GM19043 (cell line): Measurements from ENCODE around the gene ACD.
"Not testable (repeated sequence)": the region's sequence is repeated elsewhere in the genome, so short reads cannot be mapped to it uniquely, and the experiment has no call there.

Source experiments
- ATAC-seq: cut with Tn5 transposase; IDR thresholded peaks from one replicate; pipeline ENCODE4 v1.9.1; 2021; ENCODE audit warnings: low read depth; ENCODE audit not compliant: unreplicated experiment

ACD gene

DNA sequence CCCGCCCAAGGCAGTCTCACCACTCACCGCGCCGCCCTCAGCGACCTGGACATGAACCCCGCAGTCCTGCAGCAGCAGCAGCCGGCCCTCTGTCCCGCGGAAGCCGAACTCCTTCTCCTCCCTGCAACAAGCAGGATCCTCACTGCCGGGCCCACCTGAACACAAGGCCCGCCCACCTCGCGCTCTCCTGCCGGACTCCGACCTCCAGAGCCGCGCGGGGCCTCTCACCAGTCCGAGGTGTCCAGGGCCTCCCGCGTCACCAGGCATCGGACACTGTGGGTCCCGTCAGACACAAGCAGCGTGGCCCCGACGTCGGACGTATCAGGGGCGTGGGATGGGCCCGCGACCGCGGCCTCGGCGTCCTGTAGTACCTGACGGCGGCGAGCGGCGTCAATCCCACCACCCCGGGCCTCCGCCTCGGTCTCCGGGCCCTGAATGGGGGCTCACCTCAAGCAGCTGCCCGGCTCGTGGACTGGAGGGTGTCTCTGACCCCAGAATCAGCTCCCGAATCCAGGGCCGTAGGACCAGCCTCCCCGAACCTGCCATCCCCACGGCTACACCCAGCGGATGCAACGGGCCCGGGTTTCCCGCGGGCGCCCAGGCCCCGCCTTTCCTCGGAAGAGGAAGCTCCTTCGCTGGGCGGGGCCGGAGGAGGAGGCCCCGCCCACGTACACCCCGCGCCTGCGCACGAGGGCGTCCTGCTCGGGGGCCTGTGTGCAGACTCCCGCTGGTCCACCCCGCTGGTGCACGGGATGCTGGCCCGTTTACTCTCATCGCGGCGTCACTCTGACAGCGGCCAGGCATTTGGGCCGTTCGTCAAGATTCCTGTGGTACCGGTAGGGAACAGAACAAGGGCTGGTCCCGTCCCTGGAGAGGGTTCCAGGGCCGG lies at the start of gene ACD:
Gene ACD, minus strand, starts transcription at position 586 of the 889 bp plus-strand sequence. Its CDS starts 40 bp downstream, at position 546.
- ATAC-seq = peak; percentile 30

DNA sequence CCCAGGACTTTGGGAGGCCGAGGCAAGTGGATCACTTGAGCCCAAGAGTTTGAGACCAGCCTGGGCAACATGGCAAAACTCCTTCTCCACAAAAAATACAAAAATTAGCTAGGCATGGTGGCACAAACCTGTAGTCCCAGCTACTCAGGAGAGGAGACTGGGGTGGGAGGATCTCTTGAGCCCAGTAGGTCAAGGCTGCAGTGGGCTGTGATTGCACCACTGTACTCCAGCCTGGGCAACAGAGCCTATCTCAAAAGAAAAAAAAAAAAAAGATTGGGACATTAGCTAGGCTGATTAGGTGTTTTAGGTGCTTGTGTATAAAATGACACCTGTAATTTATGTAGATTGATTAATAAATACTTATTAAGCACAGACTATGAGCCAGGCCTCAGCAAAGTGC lies 49.0 kb upstream of the ACD start:
- ATAC-seq = no peak

DNA sequence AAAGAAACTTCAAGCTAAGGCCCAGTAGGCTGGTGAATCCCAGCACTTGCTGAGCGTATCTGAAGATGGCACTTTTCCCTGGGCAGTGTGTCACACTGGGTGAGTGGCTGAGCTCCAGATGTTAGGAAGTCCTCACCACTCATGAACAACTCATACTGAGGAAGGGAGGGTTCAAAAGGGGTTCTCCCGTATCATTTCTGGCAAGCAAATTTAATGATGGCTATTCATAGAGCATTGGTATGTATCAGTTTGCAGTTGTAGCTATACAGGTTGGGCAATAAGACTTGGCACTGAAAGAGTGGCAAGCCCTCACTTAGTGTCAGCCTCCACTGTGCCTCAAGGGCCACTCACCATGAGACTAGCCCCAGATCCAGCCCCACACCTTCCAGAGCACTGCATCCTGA lies 48.3 kb upstream of the ACD start:
- no peak for ATAC-seq

DNA sequence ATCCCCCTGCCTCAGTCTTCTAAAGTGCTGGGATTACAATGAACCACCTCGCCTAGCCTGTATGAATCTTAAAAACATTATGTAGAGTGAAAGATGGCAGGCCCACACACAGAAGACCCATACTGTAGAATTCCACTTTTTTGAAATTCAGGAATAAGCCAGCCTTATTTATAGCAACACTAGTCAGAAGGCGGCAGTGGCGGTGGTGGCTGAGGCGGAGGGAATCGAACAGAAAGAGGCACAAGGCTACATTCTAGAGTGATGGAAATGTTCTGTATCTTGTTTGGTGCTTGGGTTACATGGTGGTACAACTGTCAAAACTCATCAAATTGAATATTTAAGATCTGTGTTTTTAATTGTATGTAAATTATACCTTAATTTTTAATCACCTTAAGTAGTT lies 47.7 kb upstream of the ACD start:
- ATAC-seq = no peak

DNA sequence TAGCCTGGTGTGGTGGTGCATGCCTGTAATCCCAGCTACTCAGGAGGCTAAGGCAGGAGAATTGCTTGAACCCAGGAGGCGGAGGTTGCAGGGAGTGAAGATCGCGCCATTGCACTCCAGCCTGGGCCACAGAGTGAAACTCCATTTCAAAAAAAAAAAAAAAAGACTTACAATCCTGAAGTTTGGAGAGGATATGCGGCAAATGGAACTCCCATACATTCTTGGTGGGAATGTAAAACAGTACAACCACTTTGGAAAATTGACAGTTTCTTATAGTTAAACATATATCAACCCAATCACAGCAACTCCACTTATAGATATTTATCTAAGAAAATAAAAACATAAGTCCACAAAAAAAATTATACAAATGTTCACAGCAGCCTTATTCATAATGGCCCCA lies 47.1 kb upstream of the ACD start:
- ATAC-seq = no peak

DNA sequence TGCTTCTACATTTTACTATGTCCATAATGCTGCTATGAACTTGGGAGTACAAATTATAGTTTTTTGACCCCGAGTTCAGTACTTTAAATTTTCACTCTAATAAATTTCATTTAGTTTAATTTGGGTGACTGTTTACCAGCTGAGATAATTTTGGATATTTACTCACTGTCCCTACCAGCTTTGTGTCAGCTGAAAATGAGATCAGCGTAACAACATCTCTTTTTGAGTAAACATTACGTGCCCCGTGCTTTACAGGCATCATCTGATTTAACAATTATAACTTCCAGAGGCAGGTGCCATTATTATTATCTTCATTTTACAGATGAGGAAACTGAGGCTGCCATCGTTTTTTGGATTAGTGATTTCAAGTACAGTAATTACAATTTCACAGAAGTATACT lies 44.0 kb upstream of the ACD start:
- ATAC-seq = no peak

DNA sequence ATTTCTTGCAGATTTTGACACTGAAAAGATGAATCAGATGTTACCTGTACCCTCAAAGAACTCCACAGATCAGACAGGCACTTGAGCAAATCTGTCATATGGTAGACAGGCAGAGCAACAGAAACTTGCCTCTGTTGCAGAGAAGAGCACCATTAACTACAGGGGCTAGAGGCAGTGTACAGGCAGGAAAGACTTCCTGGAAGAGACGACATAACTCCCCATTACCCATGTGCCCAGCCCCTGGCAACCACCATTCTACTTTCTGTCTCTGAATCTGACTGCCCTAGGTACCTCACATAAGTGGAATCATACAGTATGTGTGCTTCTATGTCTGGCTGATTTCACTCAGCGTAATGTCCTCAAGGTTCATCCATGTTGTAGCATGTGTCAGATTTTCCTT lies 43.6 kb upstream of the ACD start:
- ATAC-seq = no peak

DNA sequence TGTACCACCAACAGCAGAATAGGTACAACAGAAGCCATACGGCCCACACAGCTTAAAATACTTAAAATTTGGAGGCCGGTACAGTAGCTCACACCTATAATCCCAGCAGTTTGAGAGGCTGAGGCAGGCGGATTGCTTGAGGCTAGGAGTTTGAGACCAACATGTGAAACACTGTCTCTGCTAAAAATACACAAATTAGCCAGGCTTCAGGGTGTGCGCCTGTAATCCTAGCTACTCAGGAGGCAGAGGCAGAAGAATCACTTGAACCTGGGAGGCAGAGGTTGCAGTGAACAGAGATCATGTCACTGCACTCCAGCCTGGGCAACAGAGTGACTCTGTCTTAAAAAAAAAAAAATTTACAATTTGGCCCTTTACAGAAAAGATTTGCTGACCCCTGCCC lies 42.1 kb upstream of the ACD start:
- no peak for ATAC-seq

DNA sequence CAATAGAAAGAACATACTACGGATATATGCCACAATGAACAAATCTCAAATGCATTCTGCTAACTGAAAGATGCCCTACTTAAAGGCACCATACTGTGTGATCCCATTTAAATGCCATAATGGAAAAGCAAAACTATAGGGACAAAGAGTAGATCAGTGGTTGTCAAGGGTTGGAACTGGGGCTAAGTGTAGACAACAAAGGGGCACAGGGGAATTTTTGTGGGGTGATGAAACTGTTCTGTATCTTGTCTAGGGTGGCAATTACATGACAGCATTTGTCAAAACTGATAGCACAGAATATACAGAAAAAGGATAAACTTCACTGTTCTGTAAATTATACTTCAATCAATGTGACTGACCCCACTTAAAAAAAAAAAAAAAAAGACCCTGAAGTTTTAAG lies 41.4 kb upstream of the ACD start:
- no peak for ATAC-seq

DNA sequence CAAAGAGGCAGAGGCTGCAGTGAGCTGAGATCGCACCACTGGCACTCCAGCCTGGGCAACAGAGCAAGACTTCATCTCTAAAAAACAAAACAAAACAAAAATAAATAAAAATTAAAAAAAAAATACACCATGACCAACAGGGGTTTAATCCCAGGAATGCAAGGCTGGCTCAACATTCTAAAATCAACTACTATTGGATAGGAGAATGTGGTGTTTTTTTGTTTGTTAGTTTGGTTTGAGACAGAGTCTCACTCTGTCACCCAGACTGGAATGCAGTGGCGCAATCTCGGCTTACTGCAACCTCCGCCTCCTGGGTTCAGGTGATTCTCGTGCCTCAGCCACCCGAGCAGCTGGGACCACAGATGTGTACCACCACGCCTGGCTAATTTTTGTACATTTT lies 39.2 kb upstream of the ACD start:
- ATAC-seq = no peak

DNA sequence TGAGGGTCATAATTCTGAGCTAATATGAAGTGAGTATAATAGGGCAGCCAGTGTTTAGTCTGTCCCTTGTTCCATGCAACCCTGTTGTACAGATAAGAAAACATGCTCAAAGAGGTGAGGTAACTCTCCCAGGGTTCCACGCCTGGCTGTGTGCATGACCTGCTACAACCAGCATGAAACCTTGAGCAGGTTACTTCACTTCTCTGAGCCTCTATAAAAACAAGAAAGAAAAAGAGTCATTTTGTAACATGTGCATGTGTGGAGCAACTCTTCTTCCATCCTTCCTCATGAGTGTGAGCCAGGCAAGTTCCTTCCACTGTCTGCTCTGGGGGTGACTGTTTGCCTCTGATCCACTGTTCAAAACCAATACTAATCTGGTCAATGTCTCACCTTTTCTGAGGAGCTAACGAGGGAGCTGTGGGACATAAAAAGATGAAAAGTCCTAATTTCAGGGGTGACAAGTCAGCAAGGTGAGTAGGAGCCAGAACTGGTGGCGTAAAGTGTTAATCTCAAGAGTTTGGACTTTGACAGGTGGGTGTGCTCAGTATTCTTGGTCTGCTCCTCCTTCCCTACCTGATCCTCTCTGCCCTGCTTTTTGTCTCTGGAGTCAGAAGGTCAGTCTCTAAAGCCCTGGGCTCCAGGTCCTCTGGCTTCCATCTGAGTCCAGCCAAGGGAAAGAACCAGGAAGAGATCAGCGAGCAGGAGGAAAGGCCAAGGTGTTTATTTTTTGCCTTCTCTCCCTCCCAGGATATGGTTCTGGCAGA lies 37.5 kb upstream of the ACD start:
- ATAC-seq = no peak

DNA sequence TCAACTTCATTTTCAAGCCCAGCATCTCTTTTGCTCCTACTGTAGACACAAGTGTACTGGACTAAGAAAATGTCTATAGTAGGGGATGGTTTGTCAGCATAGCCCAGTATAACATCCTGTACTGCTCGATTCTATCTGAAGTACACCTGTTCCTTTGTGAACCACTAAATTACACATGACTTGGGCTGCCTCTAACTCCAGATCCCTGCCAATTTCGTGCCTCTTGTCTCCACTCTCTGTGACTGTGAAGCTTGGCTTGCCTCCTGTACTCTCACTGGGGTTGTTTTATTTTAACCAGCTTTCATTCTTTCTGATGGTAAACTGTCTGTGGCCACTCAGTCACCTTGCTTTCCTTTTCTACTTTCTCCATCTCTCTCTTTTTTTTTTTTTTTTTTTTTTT lies 34.6 kb upstream of the ACD start:
- ATAC-seq = no peak

DNA sequence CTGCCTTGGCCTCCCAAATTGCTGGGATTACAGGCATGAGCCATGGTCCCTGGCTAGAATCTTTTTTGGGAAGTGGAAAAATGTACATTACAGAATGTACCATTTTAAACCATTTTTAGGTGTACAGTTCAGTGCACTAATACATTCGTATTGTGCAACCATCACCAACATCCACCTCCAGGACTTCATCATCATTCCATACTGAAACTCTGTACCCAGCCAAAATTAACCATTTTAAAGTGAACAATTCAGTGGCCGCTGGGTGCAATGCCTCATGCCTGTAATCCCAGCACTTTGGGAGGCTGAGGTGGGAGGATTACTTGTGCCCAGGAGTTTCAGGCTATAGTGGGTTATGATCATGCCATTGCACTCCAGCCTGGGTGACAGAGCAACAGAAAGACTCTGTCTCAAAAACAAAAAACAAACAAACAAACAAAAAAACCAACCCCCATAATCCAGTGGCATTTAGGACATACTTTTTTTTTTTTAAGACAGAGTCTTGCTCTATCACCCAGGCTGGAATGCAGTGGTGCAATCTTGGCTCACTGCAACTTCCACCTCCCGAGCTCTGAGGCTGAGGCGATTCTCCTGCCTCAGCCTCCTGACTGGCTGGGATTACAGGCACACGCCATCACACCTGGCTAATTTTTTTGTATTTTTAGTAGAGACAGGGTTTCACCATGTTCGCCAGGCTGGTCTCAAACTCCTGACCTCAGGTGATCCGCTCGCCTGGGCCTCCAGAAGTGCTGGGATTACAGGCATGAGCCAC lies 33.6 kb upstream of the ACD start:
- ATAC-seq = not testable (repeated sequence)

DNA sequence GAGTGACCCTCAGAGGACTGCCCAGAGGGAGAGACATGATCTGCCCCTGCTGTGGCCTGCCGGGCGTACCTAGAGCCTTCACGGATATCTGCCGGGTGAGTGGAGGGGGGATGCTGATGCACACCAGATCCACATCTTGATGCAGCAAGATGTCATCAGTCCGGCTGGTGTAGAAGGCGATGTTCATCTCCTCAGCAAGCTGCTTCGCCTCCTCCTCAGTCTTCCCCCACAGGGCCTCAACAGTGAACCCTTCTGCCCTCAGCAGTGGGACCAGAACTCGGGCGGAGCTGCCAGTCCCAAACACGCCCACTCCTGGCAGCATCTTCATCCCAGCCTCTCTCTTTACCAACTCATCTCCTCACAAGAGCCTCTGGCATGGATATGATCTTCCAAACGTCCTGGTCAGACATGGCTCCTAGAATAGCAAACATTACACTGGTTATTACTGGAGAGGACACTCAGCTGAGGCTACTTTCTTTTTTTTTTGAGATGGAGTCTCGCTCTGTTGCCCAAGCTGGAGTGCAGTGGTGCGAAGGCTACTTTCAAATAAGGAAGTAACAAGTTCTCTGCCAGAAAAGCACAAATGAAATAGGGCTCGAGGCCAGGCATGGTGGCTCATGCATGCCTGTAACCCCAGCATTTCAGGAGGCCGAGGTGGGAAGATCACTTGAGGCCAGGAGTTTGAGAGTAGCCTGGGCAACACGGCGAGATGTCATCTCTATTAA lies 25.5 kb upstream of the ACD start:
- ATAC-seq = no peak

DNA sequence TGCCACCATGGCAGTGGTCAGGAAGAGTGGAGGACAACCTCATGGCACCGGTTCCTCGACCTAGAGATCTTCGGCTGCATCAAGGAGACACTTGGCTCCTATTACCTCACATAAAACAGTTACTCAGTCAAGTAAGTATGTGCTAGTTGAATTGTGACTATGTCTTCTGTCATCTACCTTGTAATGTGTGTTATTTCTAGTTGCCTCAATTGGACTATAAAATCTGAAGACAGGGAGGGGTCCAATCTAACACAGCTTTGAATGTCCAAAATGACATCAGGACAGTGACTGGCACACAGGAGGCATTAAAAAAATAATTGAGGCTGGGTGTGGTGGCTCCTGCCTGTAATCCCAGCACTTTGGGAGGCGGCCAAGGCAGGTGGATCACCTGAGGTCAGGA lies 23.7 kb upstream of the ACD start:
- no peak for ATAC-seq

DNA sequence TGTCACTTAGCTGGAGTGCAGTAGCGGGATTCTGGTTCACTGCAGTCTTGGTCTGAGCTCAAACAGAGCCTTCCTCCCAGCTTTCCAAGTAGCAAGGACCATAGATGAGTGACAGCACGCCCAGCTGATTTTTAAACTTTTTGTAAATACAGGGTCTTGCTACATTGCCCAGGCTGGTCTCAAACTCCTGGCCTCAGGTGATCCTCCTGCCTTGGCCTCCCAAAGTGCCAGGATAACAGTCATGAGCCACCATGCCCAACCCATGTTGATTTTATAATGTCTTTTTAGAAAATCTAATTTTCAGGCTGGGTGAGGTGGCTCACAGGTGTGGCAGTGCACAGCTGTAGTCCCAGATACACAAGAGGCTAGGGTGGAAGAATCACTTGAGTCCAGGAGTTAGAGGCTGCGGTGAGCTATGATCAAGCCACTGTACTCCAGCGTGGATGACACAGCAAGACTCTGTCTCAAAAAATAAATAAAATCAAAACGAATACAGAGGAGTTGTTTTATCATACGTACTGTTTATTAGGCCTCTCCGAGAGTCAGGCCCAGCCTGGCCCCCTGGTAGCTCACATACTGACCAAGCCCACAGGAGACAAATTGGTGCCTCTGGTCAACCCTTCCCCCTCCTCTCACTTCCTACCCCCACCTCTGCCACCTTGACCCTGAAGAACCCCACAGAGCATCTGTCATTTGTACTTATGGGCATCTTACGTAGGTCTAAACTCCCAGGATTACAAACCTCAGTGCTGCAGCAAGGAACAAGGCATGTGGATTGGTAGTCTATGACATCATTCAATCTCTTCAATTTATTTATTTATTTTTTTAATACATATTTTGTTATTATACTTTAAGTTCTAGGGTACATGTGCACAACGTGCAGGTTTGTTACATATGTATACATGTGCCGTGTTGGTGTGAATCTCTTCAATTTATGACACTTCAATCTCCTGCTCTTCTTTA lies 20.2 kb upstream of the ACD start:
- ATAC-seq = no peak

DNA sequence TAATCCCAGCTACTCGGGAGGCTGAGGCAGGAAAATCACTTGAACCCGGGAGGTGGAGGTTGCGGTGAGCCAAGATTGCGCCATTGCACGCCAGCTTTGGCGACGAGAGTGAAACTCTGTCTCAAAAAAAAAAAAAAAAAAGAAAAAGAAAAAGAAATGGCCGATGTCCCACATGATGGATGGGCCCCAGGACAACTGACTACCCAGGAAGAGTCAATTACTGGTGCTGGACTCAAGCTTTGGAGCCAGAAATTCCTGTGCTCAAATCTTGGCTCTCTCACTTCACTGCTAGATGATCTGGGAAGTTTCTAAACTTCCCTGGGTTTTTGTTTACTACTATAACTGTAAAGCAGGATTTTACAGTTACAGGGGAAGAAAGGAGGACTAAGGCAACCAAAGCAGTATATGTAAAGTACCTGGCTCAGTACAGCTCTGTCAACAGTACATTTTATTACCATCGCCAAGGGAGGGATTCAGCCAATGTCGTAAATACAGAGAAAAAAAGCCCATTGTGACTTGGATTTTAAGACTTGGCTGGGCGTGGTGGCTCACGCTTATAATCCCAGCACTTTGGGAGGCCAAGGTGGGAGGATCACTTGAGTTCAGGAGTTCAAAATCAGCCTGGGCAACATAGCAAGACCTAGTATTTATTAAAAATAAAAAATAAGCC lies 18.4 kb upstream of the ACD start:
- ATAC-seq = no peak

DNA sequence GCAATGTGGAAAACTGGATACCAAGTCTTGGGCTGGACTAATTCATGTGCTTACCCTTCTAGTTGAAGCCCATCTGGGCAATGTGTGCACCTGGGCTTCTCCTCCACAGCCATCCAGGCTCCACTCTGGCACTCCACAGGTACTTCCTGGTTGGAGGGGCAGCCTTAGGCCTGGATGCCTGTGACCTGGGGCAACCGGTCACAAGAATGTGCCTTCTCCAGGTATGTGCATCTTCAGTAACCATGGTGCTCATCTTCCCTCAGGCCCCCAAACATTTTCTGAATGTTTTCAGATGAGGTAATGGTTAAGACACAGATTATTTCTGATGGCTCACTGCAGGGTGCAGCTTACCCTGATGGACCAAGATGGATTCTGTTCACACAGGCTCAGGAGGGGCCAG lies 17.7 kb upstream of the ACD start:
- ATAC-seq = no peak

DNA sequence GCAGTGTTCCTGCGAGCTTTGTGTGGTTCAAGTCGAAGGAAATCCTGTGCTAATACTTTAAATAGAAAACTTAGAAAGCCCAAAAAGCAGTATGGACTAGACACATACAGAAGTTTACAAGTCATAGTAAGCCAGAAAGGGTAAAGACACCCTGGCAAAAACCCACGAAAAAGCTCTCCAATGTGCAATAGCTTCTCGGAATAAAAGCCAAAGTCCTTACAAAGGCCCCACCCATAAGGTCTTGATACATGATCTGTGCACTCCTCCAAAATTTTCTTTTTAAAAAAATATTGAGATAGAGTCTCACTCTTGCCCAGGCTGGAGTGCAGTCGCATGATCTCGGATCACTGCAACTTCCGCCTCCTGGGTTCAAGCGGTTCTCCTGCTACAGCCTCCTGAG lies 16.9 kb upstream of the ACD start:
- no peak for ATAC-seq
